ENCODE results near the gene ENO1. TPM values are rescaled to one million over a fixed set of nuclear protein-coding genes. Genes with fewer than 3 reads are reported as not detected.

Gene ENO1
- total and polyA plus RNA-seq, 9 of the 15 experiments (the other 6 are each of a cell fraction or from before 2014, with no cell fraction given) = 2,249 to 7,472 (median 2,868) TPM

- no peak for TF ChIP-seq ID3 (CRISPR knock-in tag; IDR thresholded peaks at IDR 0.05)
- no peak for TF ChIP-seq ID3 (tag; IDR thresholded peaks at IDR 0.05)
- TF ChIP-seq ZNF121 (CRISPR knock-in tag; conservative IDR thresholded peaks at IDR 0.05) = no peak
- no peak for TF ChIP-seq EWSR1 (IDR thresholded peaks at IDR 0.05; ENCODE audit: borderline replicate concordance, low read depth, partially characterized antibody)
- peak; percentile 21 for TF ChIP-seq HNRNPLL (IDR thresholded peaks at IDR 0.05; ENCODE audit: low read depth, low read length, poor library complexity, severe bottlenecking)
- TF ChIP-seq ZNF165 (CRISPR knock-in tag; IDR thresholded peaks at IDR 0.05; ENCODE audit: borderline replicate concordance) = no peak
- no peak for TF ChIP-seq ZNF696 (CRISPR knock-in tag; conservative IDR thresholded peaks at IDR 0.05)
- TF ChIP-seq FOXK2 (conservative IDR thresholded peaks at IDR 0.05 in 1 of 2, IDR thresholded peaks at IDR 0.05 in 1 of 2; ENCODE audit: low read depth in 2 of 2) = peak; percentile 32 to 55; a peak in 3 of 4 replicates
- peak; percentile 16; the same call in 1 of the 2 replicates for TF ChIP-seq REST (IDR thresholded peaks at IDR 0.05; ENCODE audit: borderline replicate concordance)
- no peak for TF ChIP-seq REST (CRISPR knock-in tag; IDR thresholded peaks at IDR 0.05; ENCODE audit: low read depth)
- no peak for TF ChIP-seq DNMT1 (IDR thresholded peaks at IDR 0.05)
- TF ChIP-seq MXD1 (CRISPR knock-in tag; IDR thresholded peaks at IDR 0.05; ENCODE audit: borderline replicate concordance, poor library complexity, severe bottlenecking) = no peak
- TF ChIP-seq EGR1 (conservative IDR thresholded peaks at IDR 0.05) = no peak
- TF ChIP-seq FOXA3 (CRISPR knock-in tag; conservative IDR thresholded peaks at IDR 0.05 in 1 of 2, IDR thresholded peaks at IDR 0.05 in 1 of 2) = peak; percentile 81 to 94
- TF ChIP-seq MAFF (IDR thresholded peaks at IDR 0.05; ENCODE audit: low read length) = peak; percentile 94
- TF ChIP-seq PCBP2 (IDR thresholded peaks at IDR 0.05; ENCODE audit: low read depth, low read length, poor library complexity, severe bottlenecking) = no peak
- 0 out of 2 replicates have a peak, but pooled peaks have one; percentile 23 for TF ChIP-seq ELF4 (CRISPR knock-in tag; IDR thresholded peaks at IDR 0.05)
- peak; percentile 8; the same call in 1 of the 2 replicates for TF ChIP-seq CREM (IDR thresholded peaks at IDR 0.05; ENCODE audit: low read depth)
Measured at GRCh38 chr1:8879922-8880676, 1.6 kb upstream of the ENO1 start (continued).
